ENCODE results near the gene COL4A1. TPM values are rescaled to one million over a fixed set of nuclear protein-coding genes. Genes with fewer than 3 reads are reported as not detected.

COL4A1 gene
- total RNA-seq, 1 donor from 2014 or later = 178 TPM

GRCh38 chr13:110270507-110270906 is 36.5 kb downstream of the COL4A1 start:
- Histone ChIP-seq H3K4me1 (peaks cover 41% of the 10 kb centered on the region), H3K27me3 (no peaks in the 10 kb centered on the region), H3K4me3 (no peak overlapping the region), H3K36me3 (no peaks in the 10 kb centered on the region), H3K27ac (no peak overlapping the region), H3K9me3 (no peaks in the 10 kb centered on the region)
- TF ChIP-seq POLR2AphosphoS5 (IDR thresholded peaks at IDR 0.05; ENCODE audit: insufficient read depth in 1 of 2, low read depth in 1 of 2) = no peak
- no peak for TF ChIP-seq POLR2A (IDR thresholded peaks at IDR 0.05)
- no peak for TF ChIP-seq CTCF (IDR thresholded peaks at IDR 0.05)
- intact Hi-C loops (cut with DNase I) = no loop called here
- peak; percentile 54 to 64 for DNase-seq (ENCODE audit: extremely low spot score in 2 of 2)

GRCh38 chr13:110269509-110270185 is 37.3 kb downstream of the COL4A1 start:
- Histone ChIP-seq H3K36me3 (no peaks in the 10 kb centered on the region), H3K9me3 (no peaks in the 10 kb centered on the region), H3K27me3 (no peaks in the 10 kb centered on the region), H3K27ac (no peak overlapping the region), H3K4me1 (peaks cover 41% of the 10 kb centered on the region), H3K4me3 (no peak overlapping the region)
- intact Hi-C loops (cut with DNase I) = no loop called here
- peak; percentile 70 to 71 for DNase-seq (ENCODE audit: extremely low spot score in 2 of 2)
- TF ChIP-seq POLR2AphosphoS5 (IDR thresholded peaks at IDR 0.05; ENCODE audit: insufficient read depth in 1 of 2, low read depth in 1 of 2) (no peak), POLR2A (IDR thresholded peaks at IDR 0.05) (no peak), CTCF (IDR thresholded peaks at IDR 0.05) (no peak)

GRCh38 chr13:110268576-110269185 is 38.3 kb downstream of the COL4A1 start:
- Histone ChIP-seq H3K27ac (no peak overlapping the region), H3K36me3 (no peaks in the 10 kb centered on the region), H3K4me3 (no peak overlapping the region), H3K9me3 (no peaks in the 10 kb centered on the region), H3K27me3 (no peaks in the 10 kb centered on the region), H3K4me1 (peaks cover 41% of the 10 kb centered on the region)
- intact Hi-C loops (cut with DNase I) = no loop called here
- TF ChIP-seq CTCF (IDR thresholded peaks at IDR 0.05) = no peak
- TF ChIP-seq POLR2A (IDR thresholded peaks at IDR 0.05) = no peak
- no peak for TF ChIP-seq POLR2AphosphoS5 (IDR thresholded peaks at IDR 0.05; ENCODE audit: insufficient read depth in 1 of 2, low read depth in 1 of 2)
- DNase-seq (ENCODE audit: extremely low spot score in 2 of 2) = peak; percentile 49 to 78

GRCh38 chr13:110268061-110268460 is 38.9 kb downstream of the COL4A1 start:
- no peak overlapping the region for H3K27ac ChIP-seq
- no peak overlapping the region for H3K4me3 ChIP-seq
- H3K27me3 ChIP-seq = no peaks in the 10 kb centered on the region
- H3K9me3 ChIP-seq = no peaks in the 10 kb centered on the region
- H3K36me3 ChIP-seq = no peaks in the 10 kb centered on the region
- TF ChIP-seq POLR2A (IDR thresholded peaks at IDR 0.05) (no peak), CTCF (IDR thresholded peaks at IDR 0.05) (no peak), POLR2AphosphoS5 (IDR thresholded peaks at IDR 0.05; ENCODE audit: insufficient read depth in 1 of 2, low read depth in 1 of 2) (no peak)
- peak in 1 of 2 donors; percentile 49 for DNase-seq (ENCODE audit: extremely low spot score in 2 of 2)
- intact Hi-C loops (cut with DNase I) = no loop called here
- H3K4me1 ChIP-seq = peaks cover 46% of the 10 kb centered on the region

- H3K4me1 ChIP-seq = peaks cover 57% of the 10 kb centered on the region
- H3K27me3 ChIP-seq = no peaks in the 10 kb centered on the region
- H3K36me3 ChIP-seq = no peaks in the 10 kb centered on the region
- no peak overlapping the region for H3K27ac ChIP-seq
- H3K4me3 ChIP-seq = no peak overlapping the region
- DNase-seq (ENCODE audit: extremely low spot score in 2 of 2) = peak; percentile 43 to 85
- intact Hi-C loops (cut with DNase I) = no loop called here
- H3K9me3 ChIP-seq = no peaks in the 10 kb centered on the region
- TF ChIP-seq POLR2A (IDR thresholded peaks at IDR 0.05) (no peak), POLR2AphosphoS5 (IDR thresholded peaks at IDR 0.05; ENCODE audit: insufficient read depth in 1 of 2, low read depth in 1 of 2) (peak in 1 of 2 donors; percentile 31)
Observed at GRCh38 chr13:110266983-110267382, 40.0 kb downstream of the COL4A1 start.

All from vagina (tissue), 2 donors.